Chondrocyte (in vitro differentiated cells): ENCODE results near the gene SH3D21. TPM values are rescaled to one million over a fixed set of nuclear protein-coding genes. Genes with fewer than 3 reads are reported as not detected.
A peak's percentile ranks its signal among the peaks of the same experiment; 100 is the strongest.

Experiments
- DNase-seq: peaks from one replicate; pipeline ENCODE4 v3.0.0; 2021; ENCODE audit warnings: mixed read lengths, low spot score
- H3K27ac Mint-ChIP-seq: one replicate; pipeline ENCODE4 v1.8.0; 2021; ENCODE audit warnings: mild to moderate bottlenecking, moderate library complexity, mixed read lengths; ENCODE audit not compliant: unreplicated experiment
- H3K27me3 Mint-ChIP-seq: 2 replicates; pipeline ENCODE4 v1.8.0; 2021; ENCODE audit warnings: low read depth, mixed read lengths
- H3K36me3 Mint-ChIP-seq: 2 replicates; pipeline ENCODE4 v1.8.0; 2021; ENCODE audit warnings: low read depth, mixed read lengths
- H3K4me1 Mint-ChIP-seq: 2 replicates; pipeline ENCODE4 v1.8.0; 2021; ENCODE audit warnings: low read depth, mild to moderate bottlenecking, mixed read lengths
- H3K4me3 Mint-ChIP-seq: one replicate; pipeline ENCODE4 v1.8.0; 2021; ENCODE audit warnings: mild to moderate bottlenecking, moderate library complexity, mixed read lengths; ENCODE audit not compliant: unreplicated experiment
- H3K9me3 Mint-ChIP-seq: 2 replicates; pipeline ENCODE4 v1.8.0; 2021; ENCODE audit warnings: low read depth, mixed read lengths
- total RNA-seq: library from RNA; stranded (reverse); gene quantifications from 3 replicates; pipeline ENCODE4 v1.2.1, GENCODE V29; 2021
- TF ChIP-seq, protein P1 (sequence below): fragments of 200-600 bp; sonication (generic); IDR thresholded peaks from 2 replicates; pipeline ENCODE4 v1.5.0; 2021; ENCODE audit warnings: antibody characterized with exemption, mild to moderate bottlenecking, moderate library complexity

SH3D21 gene
- total RNA-seq, 1 donor from 2014 or later = 10.8 TPM

DNA sequence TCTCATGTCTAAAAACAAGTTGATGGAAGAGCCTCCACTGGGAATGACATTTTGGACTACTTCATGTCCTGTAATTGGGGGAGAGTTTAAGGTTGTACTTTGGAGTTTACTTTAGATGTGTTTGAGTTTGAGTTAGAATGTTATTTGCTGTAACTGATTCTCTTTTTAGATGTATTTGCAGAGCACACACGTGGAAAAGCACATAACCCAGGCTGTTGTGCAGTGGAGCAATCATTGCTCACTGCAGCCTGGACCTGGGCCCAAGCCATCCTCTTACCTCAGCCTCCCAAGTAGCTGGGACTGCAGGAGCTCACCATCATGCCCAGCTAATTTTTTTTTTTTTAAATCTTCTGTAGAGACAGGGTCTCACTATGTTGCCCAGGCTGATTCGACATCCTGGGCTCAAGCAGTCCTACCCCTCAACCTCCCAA lies 36.7 kb upstream of the SH3D21 start:
- peak overlapping the region; percentile 41 for H3K27ac Mint-ChIP-seq
- peaks cover 22% of the 10 kb centered on the region for H3K4me1 Mint-ChIP-seq
- H3K27me3 Mint-ChIP-seq = no peaks in the 10 kb centered on the region
- no peak overlapping the region for H3K4me3 Mint-ChIP-seq
- no peak for DNase-seq
- TF ChIP-seq, protein P1, sequence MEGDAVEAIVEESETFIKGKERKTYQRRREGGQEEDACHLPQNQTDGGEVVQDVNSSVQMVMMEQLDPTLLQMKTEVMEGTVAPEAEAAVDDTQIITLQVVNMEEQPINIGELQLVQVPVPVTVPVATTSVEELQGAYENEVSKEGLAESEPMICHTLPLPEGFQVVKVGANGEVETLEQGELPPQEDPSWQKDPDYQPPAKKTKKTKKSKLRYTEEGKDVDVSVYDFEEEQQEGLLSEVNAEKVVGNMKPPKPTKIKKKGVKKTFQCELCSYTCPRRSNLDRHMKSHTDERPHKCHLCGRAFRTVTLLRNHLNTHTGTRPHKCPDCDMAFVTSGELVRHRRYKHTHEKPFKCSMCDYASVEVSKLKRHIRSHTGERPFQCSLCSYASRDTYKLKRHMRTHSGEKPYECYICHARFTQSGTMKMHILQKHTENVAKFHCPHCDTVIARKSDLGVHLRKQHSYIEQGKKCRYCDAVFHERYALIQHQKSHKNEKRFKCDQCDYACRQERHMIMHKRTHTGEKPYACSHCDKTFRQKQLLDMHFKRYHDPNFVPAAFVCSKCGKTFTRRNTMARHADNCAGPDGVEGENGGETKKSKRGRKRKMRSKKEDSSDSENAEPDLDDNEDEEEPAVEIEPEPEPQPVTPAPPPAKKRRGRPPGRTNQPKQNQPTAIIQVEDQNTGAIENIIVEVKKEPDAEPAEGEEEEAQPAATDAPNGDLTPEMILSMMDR = no peak
- no peaks in the 10 kb centered on the region for H3K9me3 Mint-ChIP-seq
- H3K36me3 Mint-ChIP-seq = peaks cover 12% of the 10 kb centered on the region

DNA sequence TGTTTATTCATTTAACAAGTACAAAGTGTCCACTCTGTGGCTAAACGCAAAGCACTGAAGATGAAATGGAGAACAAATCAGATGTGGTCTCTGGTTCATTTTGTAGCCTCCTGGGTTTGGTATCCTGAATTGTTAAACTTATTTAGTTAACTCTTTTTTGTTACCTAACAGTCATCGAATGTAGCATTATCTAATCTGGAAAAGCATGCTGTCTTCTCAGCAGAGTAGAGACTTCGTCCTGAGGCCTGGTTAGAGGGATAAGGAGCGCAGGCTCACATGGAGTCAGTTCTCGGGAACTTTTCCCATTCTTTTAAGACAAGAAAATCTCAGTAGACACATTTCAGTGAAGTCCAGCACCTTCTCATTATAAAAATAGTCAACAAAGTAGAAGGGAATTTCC lies 33.1 kb upstream of the SH3D21 start:
- TF ChIP-seq, protein P1 = no peak
- Mint-ChIP-seq H3K27me3 (no peaks in the 10 kb centered on the region), H3K27ac (no peak overlapping the region), H3K36me3 (peaks cover 14% of the 10 kb centered on the region), H3K9me3 (no peaks in the 10 kb centered on the region), H3K4me1 (peaks cover 8% of the 10 kb centered on the region), H3K4me3 (no peak overlapping the region)
- DNase-seq = no peak

DNA sequence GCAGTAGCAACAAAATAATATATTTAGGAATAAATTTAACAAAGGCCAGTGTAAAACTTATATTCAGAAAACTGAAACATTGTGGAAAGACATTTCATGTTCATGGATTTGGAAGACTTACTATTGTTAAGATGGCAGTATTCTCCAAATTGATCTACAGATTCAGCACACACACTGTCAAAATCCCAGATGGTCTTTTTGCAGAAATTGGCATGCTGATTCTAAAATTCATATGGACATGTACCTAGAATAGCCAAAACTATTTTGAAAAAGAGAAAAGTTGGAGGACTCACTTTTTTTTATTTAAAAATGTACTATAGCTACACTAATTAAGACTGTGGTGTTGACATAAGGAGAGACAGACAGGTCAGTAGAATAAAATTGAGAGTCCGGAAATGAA lies 32.0 kb upstream of the SH3D21 start:
- peaks cover 14% of the 10 kb centered on the region for H3K36me3 Mint-ChIP-seq
- DNase-seq = no peak
- H3K9me3 Mint-ChIP-seq = no peaks in the 10 kb centered on the region
- H3K27me3 Mint-ChIP-seq = no peaks in the 10 kb centered on the region
- peaks cover 9% of the 10 kb centered on the region for H3K4me1 Mint-ChIP-seq
- TF ChIP-seq, protein P1 = no peak
- peak overlapping the region; percentile 5 for H3K27ac Mint-ChIP-seq
- H3K4me3 Mint-ChIP-seq = no peak overlapping the region

DNA sequence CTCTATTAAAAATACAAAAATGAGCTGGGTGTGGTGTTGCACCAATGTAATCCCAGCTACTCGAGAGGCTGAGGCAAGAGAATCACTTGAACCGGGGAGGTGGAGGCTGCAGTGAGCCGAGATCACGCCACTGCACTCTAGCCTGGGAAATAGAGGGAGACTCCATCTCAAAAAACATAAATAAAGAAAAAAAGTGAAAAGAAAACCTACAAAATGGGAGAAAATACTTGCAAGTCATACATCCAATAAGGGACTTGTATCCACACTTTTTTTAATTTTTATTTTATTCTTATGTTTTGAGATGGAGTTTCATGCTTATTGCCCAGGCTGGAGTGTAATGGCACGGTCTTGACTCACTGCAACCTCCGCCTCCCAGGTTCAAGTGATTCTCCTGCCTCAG lies 29.5 kb upstream of the SH3D21 start:
- TF ChIP-seq, protein P1 = no peak
- peaks cover 14% of the 10 kb centered on the region for H3K36me3 Mint-ChIP-seq
- no peak overlapping the region for H3K4me3 Mint-ChIP-seq
- peaks cover 17% of the 10 kb centered on the region for H3K4me1 Mint-ChIP-seq
- DNase-seq = no peak
- H3K9me3 Mint-ChIP-seq = no peaks in the 10 kb centered on the region
- no peaks in the 10 kb centered on the region for H3K27me3 Mint-ChIP-seq
- H3K27ac Mint-ChIP-seq = no peak overlapping the region

DNA sequence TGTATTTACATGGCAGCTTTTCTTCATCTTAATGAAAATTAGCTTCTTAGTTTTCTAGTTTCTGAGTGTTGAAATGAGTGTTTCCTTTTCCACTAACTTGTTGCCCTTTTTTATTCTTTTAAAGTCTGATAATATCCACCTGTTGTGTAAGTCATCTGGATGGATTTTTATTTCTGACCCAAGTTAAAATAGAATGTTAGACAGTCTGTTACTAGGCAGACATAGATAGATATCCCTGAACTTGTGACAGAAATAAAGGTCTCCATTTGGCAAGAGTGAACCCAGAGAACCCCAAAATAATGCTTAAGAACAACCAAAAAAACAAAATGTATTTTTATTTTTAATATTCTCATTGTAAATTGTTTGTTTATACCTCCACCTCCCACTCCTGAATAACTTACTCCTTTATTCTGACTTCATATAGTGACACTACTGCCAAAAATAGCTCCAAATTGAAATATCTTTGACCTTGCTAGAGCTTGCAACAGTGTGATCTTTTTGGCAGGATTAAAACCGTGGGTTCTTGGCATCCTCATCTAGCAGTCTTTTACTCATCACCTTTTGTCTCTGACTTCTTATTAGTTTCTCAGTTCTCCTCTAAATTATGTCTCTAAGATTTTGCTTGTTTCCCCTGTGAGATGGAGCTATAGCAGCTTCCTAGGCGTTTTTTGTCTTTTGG lies 26.9 kb upstream of the SH3D21 start:
- Mint-ChIP-seq H3K9me3 (no peaks in the 10 kb centered on the region), H3K27me3 (no peaks in the 10 kb centered on the region), H3K4me1 (peaks cover 28% of the 10 kb centered on the region), H3K36me3 (peaks cover 11% of the 10 kb centered on the region), H3K4me3 (no peak overlapping the region), H3K27ac (peak overlapping the region; percentile 68)
- TF ChIP-seq, protein P1 = no peak
- DNase-seq = no peak
